Thyroid gland (tissue), 4 donors: Measurements from ENCODE around the gene WAPL. TPM values are rescaled to one million over a fixed set of nuclear protein-coding genes. Genes with fewer than 3 reads are reported as not detected.

ENCODE experiments used
- DNase-seq, 2 donors: peaks; one replicate each; pipeline ENCODE4 v3.0.0-alpha.2; 2019
- H3K27ac ChIP-seq, 3 donors: fragments of 200-600 bp; sonication (generic); 1 replicate in 2 of 3; 2 replicates in 1 of 3; pipeline ENCODE4 v1.5.1; 2016 to 2019; ENCODE audit warnings: mild to moderate bottlenecking in 1 of 3, moderate library complexity in 1 of 3
- H3K27me3 ChIP-seq: fragments of 200-600 bp; sonication (generic); one replicate; pipeline ENCODE4 v1.5.1; 2019
- H3K36me3 ChIP-seq, 2 donors: fragments of 200-600 bp; sonication (generic); one replicate each; pipeline ENCODE4 v1.5.1; 2016 to 2019
- H3K4me1 ChIP-seq, 2 donors: fragments of 200-600 bp; sonication (generic); one replicate each; pipeline ENCODE4 v1.5.1; 2017 to 2019
- H3K4me3 ChIP-seq, 3 donors: fragments of 200-600 bp; sonication (generic); replicated peaks in 1 of 3; 1 replicate in 2 of 3; 2 replicates in 1 of 3; pipeline ENCODE4 v1.5.1; 2016; ENCODE audit warnings: mild to moderate bottlenecking in 1 of 3
- H3K9me3 ChIP-seq: fragments of 200-600 bp; sonication (generic); one replicate; pipeline ENCODE4 v1.5.1; 2017
- POLR2A ChIP-seq, 2 donors: fragments of 450-650 bp; IDR thresholded peaks; one replicate each; pipeline ENCODE4 v1.6.1; 2017; ENCODE audit warnings: antibody characterized with exemption in 2 of 2, mild to moderate bottlenecking in 2 of 2, moderate library complexity in 1 of 2
- WGBS, 2 donors: methylation state at CpG; one replicate each; pipeline ENCODE4 v1.1.5; 2017; 5-methylcytosine and 5-hydroxymethylcytosine counted together
- intact Hi-C: fragments of 100-400 bp; cut with DNase I; formaldehyde crosslinking; loops from one replicate; pipeline ENCODE4 v1.15.1; 2023
- total RNA-seq, 4 donors: library from RNA; depleted of rRNA; stranded (reverse); fragments of >200 nt; gene quantifications; one replicate each; pipeline ENCODE4 v1.2.3, GENCODE V29; 2016
- TF ChIP-seq, protein P1 (sequence below), 6 experiments: fragments of 200-600 bp in 3 of 6; fragments of 450-650 bp in 3 of 6; sonication (generic) in 3 of 6; IDR thresholded peaks; one replicate each; pipeline ENCODE4 v1.5.1; 2016 to 2019; ENCODE audit warnings: antibody characterized with exemption in 6 of 6, mild to moderate bottlenecking in 2 of 6, inconsistent platforms in 1 of 6, moderate library complexity in 1 of 6

The WAPL gene
- total RNA-seq, 4 donors from 2014 or later, result 44.2 to 62.1 (median 51.7) TPM

DNA sequence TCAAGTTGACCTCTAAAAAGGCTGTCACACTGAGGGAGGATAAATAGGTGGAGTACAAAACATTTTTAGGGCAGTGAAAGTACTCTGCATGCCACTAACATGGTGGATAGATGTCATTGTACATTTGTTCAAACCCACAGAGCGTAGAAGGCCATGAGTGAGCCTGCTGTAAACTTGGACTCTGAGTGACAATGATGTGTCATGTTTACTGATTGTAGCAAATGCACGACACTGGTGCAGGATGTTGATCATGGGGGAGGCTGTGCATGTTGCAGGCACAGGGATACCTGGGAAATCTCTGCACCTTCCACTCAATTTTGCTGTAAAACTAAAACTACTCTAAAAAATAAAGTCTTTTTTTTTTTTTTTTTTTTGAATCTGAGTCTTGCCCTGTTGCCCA is 102.5 kb downstream of the WAPL start:
- intact Hi-C loops, result no loop called here
- Histone ChIP-seq H3K27me3 (no peaks in the 10 kb centered on the region), H3K4me1 (no peaks in the 10 kb centered on the region), H3K36me3 (no peaks in the 10 kb centered on the region), H3K4me3 (no peak overlapping the region), H3K27ac (no peak overlapping the region), H3K9me3 (no peaks in the 10 kb centered on the region)
- 86 to 95% methylated on average over 2 of the region's 2 CpGs for WGBS, 2 donors
- TF ChIP-seq, protein P1, sequence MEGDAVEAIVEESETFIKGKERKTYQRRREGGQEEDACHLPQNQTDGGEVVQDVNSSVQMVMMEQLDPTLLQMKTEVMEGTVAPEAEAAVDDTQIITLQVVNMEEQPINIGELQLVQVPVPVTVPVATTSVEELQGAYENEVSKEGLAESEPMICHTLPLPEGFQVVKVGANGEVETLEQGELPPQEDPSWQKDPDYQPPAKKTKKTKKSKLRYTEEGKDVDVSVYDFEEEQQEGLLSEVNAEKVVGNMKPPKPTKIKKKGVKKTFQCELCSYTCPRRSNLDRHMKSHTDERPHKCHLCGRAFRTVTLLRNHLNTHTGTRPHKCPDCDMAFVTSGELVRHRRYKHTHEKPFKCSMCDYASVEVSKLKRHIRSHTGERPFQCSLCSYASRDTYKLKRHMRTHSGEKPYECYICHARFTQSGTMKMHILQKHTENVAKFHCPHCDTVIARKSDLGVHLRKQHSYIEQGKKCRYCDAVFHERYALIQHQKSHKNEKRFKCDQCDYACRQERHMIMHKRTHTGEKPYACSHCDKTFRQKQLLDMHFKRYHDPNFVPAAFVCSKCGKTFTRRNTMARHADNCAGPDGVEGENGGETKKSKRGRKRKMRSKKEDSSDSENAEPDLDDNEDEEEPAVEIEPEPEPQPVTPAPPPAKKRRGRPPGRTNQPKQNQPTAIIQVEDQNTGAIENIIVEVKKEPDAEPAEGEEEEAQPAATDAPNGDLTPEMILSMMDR (IDR thresholded peaks at IDR 0.05), result no peak
- no peak for TF ChIP-seq POLR2A (IDR thresholded peaks at IDR 0.05)
- no peak for DNase-seq

DNA sequence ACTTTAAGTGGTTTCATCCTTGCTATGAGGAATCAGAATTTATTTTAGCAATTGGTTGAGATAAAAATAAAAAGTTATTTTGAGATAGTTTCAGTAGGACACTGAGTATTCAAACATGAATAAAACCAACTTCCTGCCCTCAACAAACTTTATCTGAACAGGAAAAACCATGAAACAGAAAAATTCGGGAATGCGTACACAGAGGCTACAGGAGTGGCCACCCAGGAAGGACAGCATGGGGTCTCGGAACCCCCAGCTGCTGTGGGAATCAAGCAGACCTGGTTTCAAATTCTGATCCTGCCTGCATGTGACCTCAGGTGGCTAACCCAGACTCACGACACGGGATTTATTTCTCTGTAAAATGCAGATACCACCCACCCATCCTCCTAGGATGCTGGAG is 106.0 kb downstream of the WAPL start:
- no peak for TF ChIP-seq POLR2A (IDR thresholded peaks at IDR 0.05)
- TF ChIP-seq, protein P1 (IDR thresholded peaks at IDR 0.05), result no peak
- 70 to 72% methylated on average over 5 of the region's 5 CpGs for WGBS, 2 donors
- Histone ChIP-seq H3K4me1 (peaks cover 0 to 3% of the 10 kb centered on the region in 2 donors), H3K27ac (no peak overlapping the region), H3K9me3 (no peaks in the 10 kb centered on the region), H3K27me3 (no peaks in the 10 kb centered on the region), H3K4me3 (no peak overlapping the region), H3K36me3 (no peaks in the 10 kb centered on the region)
- intact Hi-C loops, result no loop called here
- DNase-seq, result no peak

DNA sequence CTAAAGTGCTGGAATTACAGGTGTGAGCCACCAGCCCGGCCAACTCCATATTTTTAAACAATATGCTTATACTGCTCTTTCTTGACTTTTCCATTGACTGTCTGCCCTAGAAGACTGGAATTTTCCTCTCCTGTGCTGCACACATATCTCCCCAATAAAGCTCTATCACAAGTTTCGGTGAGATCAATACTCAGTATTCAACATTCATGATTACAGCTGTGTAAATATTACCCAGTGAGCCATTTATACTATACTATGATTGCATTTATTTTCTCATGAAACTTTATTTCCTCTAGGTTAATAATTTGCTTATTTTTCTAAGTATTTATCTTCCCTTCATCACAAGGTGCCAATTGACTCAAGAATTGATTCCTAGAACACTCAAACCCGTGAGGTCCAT is 106.5 kb downstream of the WAPL start:
- Histone ChIP-seq H3K9me3 (no peaks in the 10 kb centered on the region), H3K27ac (no peak overlapping the region), H3K4me3 (no peak overlapping the region), H3K27me3 (no peaks in the 10 kb centered on the region), H3K4me1 (peaks cover 0 to 3% of the 10 kb centered on the region in 2 donors), H3K36me3 (no peaks in the 10 kb centered on the region)
- no peak for TF ChIP-seq POLR2A (IDR thresholded peaks at IDR 0.05)
- TF ChIP-seq, protein P1 (IDR thresholded peaks at IDR 0.05), result no peak
- 93 to 95% methylated on average over 3 of the region's 3 CpGs for WGBS, 2 donors
- no peak for DNase-seq
- intact Hi-C loops, result no loop called here

DNA sequence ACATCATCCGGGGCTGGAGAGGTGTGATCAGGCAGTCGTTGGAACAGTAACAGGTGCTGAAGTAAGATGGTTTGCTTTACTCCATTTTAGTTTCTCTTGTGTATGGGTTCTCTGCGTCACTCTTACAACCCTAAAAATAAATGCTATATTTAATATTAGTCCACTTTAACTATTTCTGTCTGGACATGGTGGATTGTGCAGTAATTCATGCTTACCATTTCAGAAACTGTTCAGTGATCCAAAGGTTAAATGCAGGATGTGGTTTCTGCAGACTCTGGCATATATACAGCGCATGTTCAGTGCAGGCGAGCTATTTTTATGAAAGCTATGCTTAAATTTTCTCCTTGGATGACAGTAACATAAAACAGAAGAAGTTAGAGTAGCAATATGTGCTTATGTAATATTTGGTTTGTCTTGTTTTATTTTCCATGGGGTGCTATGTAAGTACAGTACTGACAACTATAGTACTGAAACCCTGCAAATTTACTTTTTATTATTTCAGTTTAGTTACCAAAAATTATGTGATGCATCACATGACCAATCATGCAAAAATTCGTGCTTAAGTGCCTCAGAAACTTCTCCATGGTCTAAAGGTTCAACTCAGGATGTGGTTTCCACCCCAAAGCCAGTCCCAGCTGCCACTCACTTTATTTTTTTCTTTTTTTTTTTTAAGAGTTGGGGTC is 108.4 kb downstream of the WAPL start:
- no peak overlapping the region for H3K4me3 ChIP-seq
- no peak overlapping the region for H3K27ac ChIP-seq
- H3K27me3 ChIP-seq, result no peaks in the 10 kb centered on the region
- DNase-seq, result no peak
- no peaks in the 10 kb centered on the region for H3K9me3 ChIP-seq
- 51 to 60% methylated on average over 6 of the region's 6 CpGs for WGBS, 2 donors
- H3K36me3 ChIP-seq, result no peaks in the 10 kb centered on the region
- intact Hi-C loops, result no loop called here
- TF ChIP-seq POLR2A (IDR thresholded peaks at IDR 0.05), result no peak
- TF ChIP-seq, protein P1 (IDR thresholded peaks at IDR 0.05), result no peak
- H3K4me1 ChIP-seq, result peaks cover 0 to 3% of the 10 kb centered on the region in 2 donors

DNA sequence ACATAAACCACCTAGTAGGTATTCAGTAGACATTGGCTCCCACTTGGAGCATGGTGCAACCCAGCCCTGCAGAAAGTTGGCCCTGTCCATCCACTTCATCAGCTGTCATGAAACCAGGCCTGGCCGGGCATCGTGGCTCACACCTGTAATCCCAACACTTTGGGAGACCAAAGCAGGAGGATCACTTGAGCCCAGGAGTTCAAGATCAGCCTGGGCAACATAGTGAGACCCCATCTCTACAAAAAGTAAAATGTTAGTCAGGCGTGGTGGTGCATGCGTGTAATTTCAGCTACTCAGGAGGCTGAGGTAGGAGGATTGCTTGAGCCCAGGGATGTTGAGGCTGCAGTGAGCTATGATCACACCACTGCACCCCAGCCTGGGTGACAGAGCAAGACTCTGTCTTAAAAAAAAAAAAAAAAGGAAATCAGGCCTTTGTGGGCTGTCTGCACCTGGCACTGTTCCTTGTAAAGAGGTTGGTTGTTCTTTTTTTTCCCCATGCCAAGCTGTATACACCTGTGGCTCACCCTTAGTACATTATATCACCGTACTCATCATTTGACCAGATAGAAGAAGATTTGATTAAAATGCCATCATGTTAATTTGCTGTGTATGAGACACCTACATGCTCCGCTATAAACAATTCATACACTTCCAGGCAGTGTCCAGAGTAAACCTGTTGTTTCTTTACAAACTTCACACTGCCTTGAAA is 109.6 kb downstream of the WAPL start:
- Histone ChIP-seq H3K4me3 (no peak overlapping the region), H3K4me1 (peaks cover 0 to 3% of the 10 kb centered on the region in 2 donors), H3K9me3 (no peaks in the 10 kb centered on the region), H3K36me3 (no peaks in the 10 kb centered on the region), H3K27me3 (no peaks in the 10 kb centered on the region), H3K27ac (no peak overlapping the region)
- WGBS, 2 donors, result 69 to 88% methylated on average over 4 to 6 of the region's 6 CpGs
- TF ChIP-seq POLR2A (IDR thresholded peaks at IDR 0.05), result no peak
- TF ChIP-seq, protein P1 (IDR thresholded peaks at IDR 0.05), result no peak
- no peak for DNase-seq
- intact Hi-C loops, result no loop called here
